Thoracic aorta (tissue), 2 donors: ENCODE data around the gene TBX4. TPM values are rescaled to one million over a fixed set of nuclear protein-coding genes. Genes with fewer than 3 reads are reported as not detected.

Source experiments
- ATAC-seq: fragments of 150-250 bp; one replicate; pipeline ENCODE4 v1.8.0; 2017; ENCODE audit warnings: low read depth; ENCODE audit not compliant: insufficient number of reproducible peaks, low FRiP score
- DNase-seq: peaks from one replicate; pipeline ENCODE4 v3.0.0-alpha.2; 2020; ENCODE audit warnings: low spot score
- H3K27ac ChIP-seq, 2 donors: fragments of 200-600 bp; sonication (generic); 1 replicate in 1 of 2; 2 replicates in 1 of 2; pipeline ENCODE4 v1.5.1; 2016; ENCODE audit warnings: mild to moderate bottlenecking in 2 of 2, moderate library complexity in 2 of 2
- H3K27me3 ChIP-seq: fragments of 200-600 bp; sonication (generic); replicated peaks from 2 replicates; pipeline ENCODE4 v1.6.0; 2016; ENCODE audit warnings: mild to moderate bottlenecking; ENCODE audit not compliant: insufficient read depth
- H3K36me3 ChIP-seq: fragments of 200-600 bp; sonication (generic); one replicate; pipeline ENCODE4 v1.5.1; 2016
- H3K4me1 ChIP-seq, 2 donors: fragments of 200-600 bp; sonication (generic); 1 replicate in 1 of 2; 2 replicates in 1 of 2; pipeline versions ENCODE4 v1.5.1 to v1.6.0; 2016; ENCODE audit warnings: low read depth in 2 of 2, mild to moderate bottlenecking in 1 of 2; ENCODE audit not compliant: control insufficient read depth in 1 of 2
- H3K4me3 ChIP-seq: fragments of 200-600 bp; sonication (generic); 2 replicates; pipeline ENCODE4 v1.5.1; 2016; ENCODE audit warnings: mild to moderate bottlenecking
- H3K9me3 ChIP-seq: fragments of 200-600 bp; sonication (generic); 2 replicates; pipeline ENCODE4 v1.5.1; 2016
- CTCF ChIP-seq: fragments of 200-600 bp; sonication (generic); IDR thresholded peaks from one replicate; pipeline ENCODE4 v1.5.1; 2019; ENCODE audit warnings: antibody characterized with exemption
- total RNA-seq, 2 donors: library from RNA; depleted of rRNA; stranded (reverse); fragments of >200 nt; gene quantifications; one replicate each; pipeline versions ENCODE4 v1.1.0 to v1.2.3, GENCODE V29; 2016

The TBX4 gene
- total RNA-seq, 2 donors from 2014 or later: not detected

- Histone ChIP-seq H3K4me1 (peaks cover 5 to 14% of the 10 kb centered on the region in 2 donors), H3K27ac (no peak overlapping the region), H3K9me3 (no peaks in the 10 kb centered on the region), H3K4me3 (no peak overlapping the region), H3K27me3 (no peaks in the 10 kb centered on the region), H3K36me3 (no peaks in the 10 kb centered on the region)
- no peak for ATAC-seq
- no peak for DNase-seq
- no peak for TF ChIP-seq CTCF
Observed at GRCh38 chr17:61496957-61497653, 44.9 kb downstream of the TBX4 start.

GRCh38 chr17:61498042-61498994 lies 46.1 kb downstream of the TBX4 start:
- DNase-seq: no peak
- no peak for ATAC-seq

GRCh38 chr17:61499632-61500031 lies 47.4 kb downstream of the TBX4 start:
- Histone ChIP-seq H3K27ac (no peak overlapping the region), H3K4me1 (no peaks in the 10 kb centered on the region), H3K36me3 (no peaks in the 10 kb centered on the region), H3K27me3 (no peaks in the 10 kb centered on the region), H3K4me3 (no peak overlapping the region), H3K9me3 (no peaks in the 10 kb centered on the region)
- no peak for ATAC-seq
- no peak for TF ChIP-seq CTCF
- DNase-seq: no peak

More at GRCh38 chr17:61498042-61498994, 46.1 kb downstream of the TBX4 start:
- Histone ChIP-seq H3K36me3 (no peaks in the 10 kb centered on the region), H3K4me1 (peaks cover 0 to 3% of the 10 kb centered on the region in 2 donors), H3K27me3 (no peaks in the 10 kb centered on the region), H3K27ac (no peak overlapping the region), H3K4me3 (no peak overlapping the region), H3K9me3 (no peaks in the 10 kb centered on the region)
- no peak for TF ChIP-seq CTCF

- no peaks in the 10 kb centered on the region for H3K36me3 ChIP-seq
- no peaks in the 10 kb centered on the region for H3K4me1 ChIP-seq
- H3K9me3 ChIP-seq: no peaks in the 10 kb centered on the region
- DNase-seq (no peak), ATAC-seq (no peak)
- no peak overlapping the region for H3K27ac ChIP-seq
- TF ChIP-seq CTCF: no peak
- H3K27me3 ChIP-seq: no peaks in the 10 kb centered on the region
- no peak overlapping the region for H3K4me3 ChIP-seq
Observed at GRCh38 chr17:61500287-61500686, 48.1 kb downstream of the TBX4 start.

- no peak for DNase-seq
- Histone ChIP-seq H3K4me3 (no peak overlapping the region), H3K27me3 (no peaks in the 10 kb centered on the region), H3K9me3 (no peaks in the 10 kb centered on the region), H3K36me3 (no peaks in the 10 kb centered on the region), H3K27ac (no peak overlapping the region), H3K4me1 (no peaks in the 10 kb centered on the region)
- ATAC-seq: no peak
- TF ChIP-seq CTCF: no peak
Observed at GRCh38 chr17:61502292-61502691, 50.1 kb downstream of the TBX4 start.
